Measurements from ENCODE around the gene SLC22A23. TPM values are rescaled to one million over a fixed set of nuclear protein-coding genes. Genes with fewer than 3 reads are reported as not detected.

The SLC22A23 gene
- total RNA-seq, 2 experiments from 2014 or later = not detected

DNA sequence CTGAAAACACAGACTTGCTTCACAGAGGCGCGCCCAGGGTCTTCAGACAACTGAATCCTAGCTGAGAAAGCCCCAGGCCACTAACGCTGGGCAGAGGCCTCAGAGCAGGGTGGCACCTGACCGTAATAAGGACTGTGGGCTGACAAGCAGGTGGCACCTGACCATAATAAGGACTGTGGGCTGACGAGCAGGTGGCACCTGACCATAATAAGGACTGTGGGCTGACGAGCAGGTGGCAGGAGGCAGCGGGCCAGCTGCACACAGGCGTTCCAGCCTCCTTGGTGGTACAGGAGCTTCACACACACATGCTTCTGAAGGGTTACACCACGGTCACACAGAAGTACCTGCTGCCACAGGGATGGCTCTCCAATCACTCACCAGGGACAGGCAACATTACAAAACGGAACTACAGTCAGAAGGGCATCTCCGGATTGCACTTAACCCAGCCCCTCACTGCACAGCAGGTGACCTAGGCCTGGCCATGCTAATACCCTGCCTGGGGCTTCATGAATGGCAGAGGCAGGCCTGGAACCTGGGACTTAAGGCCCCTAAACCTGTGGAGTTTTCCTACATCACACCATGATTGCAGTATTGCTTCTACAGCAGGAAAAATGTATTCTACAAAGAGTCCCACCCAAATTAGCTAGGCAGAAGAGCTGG lies 147.3 kb downstream of the SLC22A23 start:
- Histone ChIP-seq H4K20me1 (ENCODE audit: insufficient read depth, low read length) (no peaks in the 10 kb centered on the region), H3K4me2 (ENCODE audit: low read length) (no peak overlapping the region), H3K4me3 (ENCODE audit: low read depth, low read length, poor library complexity, severe bottlenecking) (no peak overlapping the region), H3K36me3 (ENCODE audit: insufficient read depth, low read length) (no peaks in the 10 kb centered on the region), H3K9me2 (ENCODE audit: insufficient read depth, low read length) (no peaks in the 10 kb centered on the region), H2AFZ (ENCODE audit: low read length) (no peak overlapping the region), H3K9me3 (ENCODE audit: low read length) (no peaks in the 10 kb centered on the region), H3K79me2 (ENCODE audit: insufficient read depth, low read depth, low read length) (no peaks in the 10 kb centered on the region), H3K27ac (ENCODE audit: low read depth, low read length, poor library complexity, severe bottlenecking) (no peak overlapping the region), H3K4me1 (ENCODE audit: insufficient read depth, low read length, poor library complexity, severe bottlenecking) (no peaks in the 10 kb centered on the region)
- intact Hi-C loops (cut with micrococcal nuclease; ENCODE audit: unreplicated experiment) = no loop called here
- POLR2A ChIA-PET = no interaction called here
- no peak for DNase-seq (ENCODE audit: low spot score)
- no peak for TF ChIP-seq EZH2phosphoT487 (IDR thresholded peaks at IDR 0.05; ENCODE audit: borderline replicate concordance, low read depth, low read length)
- TF ChIP-seq, protein P1, sequence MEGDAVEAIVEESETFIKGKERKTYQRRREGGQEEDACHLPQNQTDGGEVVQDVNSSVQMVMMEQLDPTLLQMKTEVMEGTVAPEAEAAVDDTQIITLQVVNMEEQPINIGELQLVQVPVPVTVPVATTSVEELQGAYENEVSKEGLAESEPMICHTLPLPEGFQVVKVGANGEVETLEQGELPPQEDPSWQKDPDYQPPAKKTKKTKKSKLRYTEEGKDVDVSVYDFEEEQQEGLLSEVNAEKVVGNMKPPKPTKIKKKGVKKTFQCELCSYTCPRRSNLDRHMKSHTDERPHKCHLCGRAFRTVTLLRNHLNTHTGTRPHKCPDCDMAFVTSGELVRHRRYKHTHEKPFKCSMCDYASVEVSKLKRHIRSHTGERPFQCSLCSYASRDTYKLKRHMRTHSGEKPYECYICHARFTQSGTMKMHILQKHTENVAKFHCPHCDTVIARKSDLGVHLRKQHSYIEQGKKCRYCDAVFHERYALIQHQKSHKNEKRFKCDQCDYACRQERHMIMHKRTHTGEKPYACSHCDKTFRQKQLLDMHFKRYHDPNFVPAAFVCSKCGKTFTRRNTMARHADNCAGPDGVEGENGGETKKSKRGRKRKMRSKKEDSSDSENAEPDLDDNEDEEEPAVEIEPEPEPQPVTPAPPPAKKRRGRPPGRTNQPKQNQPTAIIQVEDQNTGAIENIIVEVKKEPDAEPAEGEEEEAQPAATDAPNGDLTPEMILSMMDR (conservative IDR thresholded peaks at IDR 0.05; ENCODE audit: low read length) = no peak
- BruUV-seq (replicated peaks) = no TSS peak
- CTCF ChIA-PET (ENCODE audit: unreplicated experiment) = no interaction called here

DNA sequence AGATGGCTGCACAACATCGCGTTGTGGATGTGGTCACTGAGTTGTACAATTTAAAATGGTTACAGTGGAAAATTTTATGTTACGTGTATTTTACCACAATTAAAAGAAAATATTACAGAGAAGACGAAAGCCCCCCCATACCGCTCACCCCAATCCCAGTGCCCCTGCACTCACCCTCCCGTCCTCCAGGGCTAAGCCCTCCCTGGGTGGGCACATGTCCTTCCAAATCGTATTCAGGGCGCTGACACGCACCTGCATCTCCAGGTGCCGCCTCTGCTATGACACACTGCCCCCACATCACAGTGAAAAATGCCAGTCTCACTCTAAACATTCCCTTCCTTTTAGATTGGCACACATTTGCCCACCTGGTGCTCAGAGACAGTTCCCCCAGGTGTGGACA lies 148.7 kb downstream of the SLC22A23 start:
- Histone ChIP-seq H3K9me3 (ENCODE audit: low read length) (no peaks in the 10 kb centered on the region), H3K79me2 (ENCODE audit: insufficient read depth, low read depth, low read length) (no peaks in the 10 kb centered on the region), H3K9me2 (ENCODE audit: insufficient read depth, low read length) (no peaks in the 10 kb centered on the region), H3K27ac (ENCODE audit: low read depth, low read length, poor library complexity, severe bottlenecking) (no peak overlapping the region), H3K36me3 (ENCODE audit: insufficient read depth, low read length) (no peaks in the 10 kb centered on the region), H2AFZ (ENCODE audit: low read length) (no peak overlapping the region), H3K4me3 (ENCODE audit: low read depth, low read length, poor library complexity, severe bottlenecking) (no peak overlapping the region), H4K20me1 (ENCODE audit: insufficient read depth, low read length) (no peaks in the 10 kb centered on the region), H3K4me2 (ENCODE audit: low read length) (no peak overlapping the region), H3K4me1 (ENCODE audit: insufficient read depth, low read length, poor library complexity, severe bottlenecking) (no peaks in the 10 kb centered on the region)
- DNase-seq (ENCODE audit: low spot score) = no peak
- no peak for TF ChIP-seq EZH2phosphoT487 (IDR thresholded peaks at IDR 0.05; ENCODE audit: borderline replicate concordance, low read depth, low read length)
- TF ChIP-seq, protein P1 (conservative IDR thresholded peaks at IDR 0.05; ENCODE audit: low read length) = no peak
- no TSS peak for BruUV-seq (replicated peaks)
- intact Hi-C loops (cut with micrococcal nuclease; ENCODE audit: unreplicated experiment) = no loop called here
- CTCF ChIA-PET (ENCODE audit: unreplicated experiment) = no interaction called here
- POLR2A ChIA-PET = no interaction called here

DNA sequence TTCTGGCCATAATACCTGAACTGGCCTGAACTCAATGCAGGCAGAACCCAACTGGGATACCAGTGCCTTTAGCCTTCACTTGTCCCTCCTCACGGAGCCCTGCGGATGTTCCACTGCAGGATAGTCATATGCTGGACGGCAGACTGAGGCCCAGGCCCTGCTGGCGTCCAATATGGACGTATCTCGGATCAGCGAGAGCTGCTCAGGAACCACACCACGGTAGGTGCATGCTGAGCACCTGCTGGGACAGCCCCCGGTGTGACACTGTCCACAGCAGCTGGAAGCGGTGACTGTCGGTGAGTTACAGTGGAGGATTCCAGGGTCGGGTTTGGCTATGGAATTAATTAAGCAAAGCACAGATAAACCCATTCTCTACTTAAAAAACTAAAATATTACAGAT lies 149.4 kb downstream of the SLC22A23 start:
- H3K9me3 ChIP-seq (ENCODE audit: low read length) = no peaks in the 10 kb centered on the region
- H3K4me1 ChIP-seq (ENCODE audit: insufficient read depth, low read length, poor library complexity, severe bottlenecking) = no peaks in the 10 kb centered on the region
- intact Hi-C loops (cut with micrococcal nuclease; ENCODE audit: unreplicated experiment) = no loop called here
- no peak for DNase-seq (ENCODE audit: low spot score)
- no peak for TF ChIP-seq EZH2phosphoT487 (IDR thresholded peaks at IDR 0.05; ENCODE audit: borderline replicate concordance, low read depth, low read length)
- TF ChIP-seq, protein P1 (conservative IDR thresholded peaks at IDR 0.05; ENCODE audit: low read length) = no peak
- no peak overlapping the region for H3K4me2 ChIP-seq (ENCODE audit: low read length)
- POLR2A ChIA-PET = no interaction called here
- no TSS peak for BruUV-seq (replicated peaks)
- no peak overlapping the region for H3K4me3 ChIP-seq (ENCODE audit: low read depth, low read length, poor library complexity, severe bottlenecking)
- no peaks in the 10 kb centered on the region for H3K79me2 ChIP-seq (ENCODE audit: insufficient read depth, low read depth, low read length)
- H3K9me2 ChIP-seq (ENCODE audit: insufficient read depth, low read length) = no peaks in the 10 kb centered on the region
- no peak overlapping the region for H3K27ac ChIP-seq (ENCODE audit: low read depth, low read length, poor library complexity, severe bottlenecking)
- no peaks in the 10 kb centered on the region for H3K36me3 ChIP-seq (ENCODE audit: insufficient read depth, low read length)
- H2AFZ ChIP-seq (ENCODE audit: low read length) = no peak overlapping the region
- no peaks in the 10 kb centered on the region for H4K20me1 ChIP-seq (ENCODE audit: insufficient read depth, low read length)
- CTCF ChIA-PET (ENCODE audit: unreplicated experiment) = no interaction called here
